ENCODE measurements around the gene FCN1. TPM values are rescaled to one million over a fixed set of nuclear protein-coding genes. Genes with fewer than 3 reads are reported as not detected.

FCN1 gene
- total RNA-seq, 4 donors from 2014 or later, result 0.10 to 2.3 (median 1.1) TPM; not detected in 1

GRCh38 chr9:134867917-134868750 is 49.6 kb downstream of the FCN1 start:
- Histone ChIP-seq H3K27me3 (no peaks in the 10 kb centered on the region), H3K9me3 (no peaks in the 10 kb centered on the region), H3K36me3 (no peaks in the 10 kb centered on the region), H3K27ac (no peak overlapping the region), H3K4me3 (replicated peaks in 1 of 3) (no peak overlapping the region), H3K4me1 (peaks cover 0 to 10% of the 10 kb centered on the region in 2 donors)
- intact Hi-C loops (cut with DNase I), result no loop called here
- no peak for DNase-seq
- TF ChIP-seq CTCF (IDR thresholded peaks at IDR 0.05) (no peak), POLR2A (IDR thresholded peaks at IDR 0.05) (no peak)
- WGBS, 2 donors, result 90 to 96% methylated on average over 21 to 22 of the region's 22 CpGs

GRCh38 chr9:134864821-134865190 is 52.9 kb downstream of the FCN1 start:
- Histone ChIP-seq H3K36me3 (no peaks in the 10 kb centered on the region), H3K4me3 (replicated peaks in 1 of 3) (no peak overlapping the region), H3K27ac (no peak overlapping the region), H3K27me3 (no peaks in the 10 kb centered on the region), H3K9me3 (no peaks in the 10 kb centered on the region), H3K4me1 (peaks cover 0 to 10% of the 10 kb centered on the region in 2 donors)
- no peak for TF ChIP-seq CTCF (IDR thresholded peaks at IDR 0.05)
- intact Hi-C loops (cut with DNase I), result no loop called here
- WGBS, 2 donors, result 86 to 94% methylated on average over 11 to 13 of the region's 13 CpGs
- DNase-seq, result no peak

- no peak overlapping the region for H3K27ac ChIP-seq
- H3K4me3 ChIP-seq (replicated peaks in 1 of 3), result no peak overlapping the region
- no peaks in the 10 kb centered on the region for H3K36me3 ChIP-seq
- H3K9me3 ChIP-seq, result no peaks in the 10 kb centered on the region
- no peak for DNase-seq
- intact Hi-C loops (cut with DNase I), result no loop called here
- no peak for TF ChIP-seq CTCF (IDR thresholded peaks at IDR 0.05)
- no peak for TF ChIP-seq POLR2A (IDR thresholded peaks at IDR 0.05)
- H3K4me1 ChIP-seq, result peaks cover 0 to 10% of the 10 kb centered on the region in 2 donors
- 62 to 70% methylated on average over 19 to 28 of the region's 28 CpGs for WGBS, 2 donors
- H3K27me3 ChIP-seq, result no peaks in the 10 kb centered on the region
Measured at GRCh38 chr9:134863941-134864820, 53.5 kb downstream of the FCN1 start.

GRCh38 chr9:134863306-134863902 is 54.3 kb downstream of the FCN1 start:
- no peak for TF ChIP-seq POLR2A (IDR thresholded peaks at IDR 0.05)
- intact Hi-C loops (cut with DNase I), result no loop called here
- peaks cover 0 to 10% of the 10 kb centered on the region in 2 donors for H3K4me1 ChIP-seq
- no peaks in the 10 kb centered on the region for H3K36me3 ChIP-seq
- 74 to 95% methylated on average over 9 to 16 of the region's 16 CpGs for WGBS, 2 donors
- H3K9me3 ChIP-seq, result no peaks in the 10 kb centered on the region
- H3K4me3 ChIP-seq (replicated peaks in 1 of 3), result no peak overlapping the region
- DNase-seq, result peak in 1 of 2 donors; percentile 71
- H3K27me3 ChIP-seq, result no peaks in the 10 kb centered on the region
- H3K27ac ChIP-seq, result no peak overlapping the region

GRCh38 chr9:134861595-134862334 is 55.9 kb downstream of the FCN1 start:
- no peak for DNase-seq
- 88 to 93% methylated on average over 17 of the region's 17 CpGs for WGBS, 2 donors
- no peak for TF ChIP-seq CTCF (IDR thresholded peaks at IDR 0.05)
- TF ChIP-seq POLR2A (IDR thresholded peaks at IDR 0.05), result no peak
- Histone ChIP-seq H3K27me3 (no peaks in the 10 kb centered on the region), H3K4me3 (replicated peaks in 1 of 3) (no peak overlapping the region), H3K9me3 (no peaks in the 10 kb centered on the region), H3K4me1 (peaks cover 0 to 10% of the 10 kb centered on the region in 2 donors), H3K36me3 (no peaks in the 10 kb centered on the region), H3K27ac (no peak overlapping the region)
- intact Hi-C loops (cut with DNase I), result no loop called here
